ENCODE data around the gene KRTAP12-1. TPM values are rescaled to one million over a fixed set of nuclear protein-coding genes. Genes with fewer than 3 reads are reported as not detected.

KRTAP12-1 gene
- not detected in 5 replicates for total RNA-seq (2022; extraction: Qiagen RNA extraction)

DNA sequence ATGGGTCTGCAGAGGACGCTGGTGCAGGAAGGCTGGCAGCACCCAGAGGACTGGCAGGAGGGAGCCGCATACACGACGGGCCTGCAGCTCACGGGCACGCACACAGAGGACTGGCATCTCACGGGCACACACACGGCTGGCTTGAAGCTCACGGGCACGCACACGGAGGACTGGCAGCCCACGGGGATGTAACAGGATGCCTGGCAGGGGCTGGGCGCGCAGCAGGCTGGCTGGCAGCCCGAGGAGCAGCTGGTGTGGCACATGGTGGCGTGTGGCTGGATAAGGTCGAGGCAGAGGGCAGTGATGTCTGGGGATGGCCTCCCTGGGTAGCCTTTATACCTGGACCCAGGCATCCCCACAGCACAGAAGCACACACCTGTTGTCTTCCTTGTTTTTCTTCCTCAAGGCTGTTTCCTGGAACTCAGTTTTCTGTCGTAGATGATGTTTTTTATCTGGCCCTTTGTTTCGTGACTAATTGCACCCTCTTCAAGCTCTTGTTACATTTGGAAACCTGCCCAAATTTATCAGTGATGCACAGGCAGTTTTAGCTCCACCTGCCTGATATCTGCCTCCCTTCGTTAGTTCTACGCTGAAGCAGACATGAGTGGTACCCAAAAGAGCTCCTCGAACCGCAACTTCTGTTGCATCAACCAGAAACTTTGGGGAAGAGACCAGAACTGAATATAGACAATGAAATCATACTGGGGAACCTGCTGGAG lies at the start of gene KRTAP12-1:
Gene KRTAP12-1 (minus strand): TSS at position 303 of the 719 bp plus-strand sequence. CDS start 40 bp downstream, at position 263.

GRCh38 chr21:44711327-44712202 lies 29.6 kb upstream of the KRTAP12-1 start, which contains the start of gene TSPEAR:
TSPEAR (minus strand) TSS chr21:44711572; CDS start chr21:44711514, 58 bp downstream.

GRCh38 chr21:44697172-44697810 lies 15.3 kb upstream of the KRTAP12-1 start, which contains the start of gene KRTAP10-12:
KRTAP10-12 (plus strand) TSS chr21:44697172; CDS start chr21:44697202, 30 bp downstream.

GRCh38 chr21:44666401-44667320 lies 15.3 kb downstream of the KRTAP12-1 start, which contains the start of gene KRTAP12-2:
KRTAP12-2 (minus strand) TSS chr21:44666927; CDS start chr21:44666886, 41 bp downstream.

GRCh38 chr21:44657635-44658540 lies 24.1 kb downstream of the KRTAP12-1 start, which contains the start of gene KRTAP12-3:
KRTAP12-3 (plus strand) TSS chr21:44657932; CDS start chr21:44657980, 48 bp downstream.

GRCh38 chr21:44654576-44655175 lies 27.3 kb downstream of the KRTAP12-1 start, which contains the start of gene KRTAP12-4:
KRTAP12-4 (minus strand) TSS chr21:44654659; CDS start chr21:44654614, 45 bp downstream.

DNA sequence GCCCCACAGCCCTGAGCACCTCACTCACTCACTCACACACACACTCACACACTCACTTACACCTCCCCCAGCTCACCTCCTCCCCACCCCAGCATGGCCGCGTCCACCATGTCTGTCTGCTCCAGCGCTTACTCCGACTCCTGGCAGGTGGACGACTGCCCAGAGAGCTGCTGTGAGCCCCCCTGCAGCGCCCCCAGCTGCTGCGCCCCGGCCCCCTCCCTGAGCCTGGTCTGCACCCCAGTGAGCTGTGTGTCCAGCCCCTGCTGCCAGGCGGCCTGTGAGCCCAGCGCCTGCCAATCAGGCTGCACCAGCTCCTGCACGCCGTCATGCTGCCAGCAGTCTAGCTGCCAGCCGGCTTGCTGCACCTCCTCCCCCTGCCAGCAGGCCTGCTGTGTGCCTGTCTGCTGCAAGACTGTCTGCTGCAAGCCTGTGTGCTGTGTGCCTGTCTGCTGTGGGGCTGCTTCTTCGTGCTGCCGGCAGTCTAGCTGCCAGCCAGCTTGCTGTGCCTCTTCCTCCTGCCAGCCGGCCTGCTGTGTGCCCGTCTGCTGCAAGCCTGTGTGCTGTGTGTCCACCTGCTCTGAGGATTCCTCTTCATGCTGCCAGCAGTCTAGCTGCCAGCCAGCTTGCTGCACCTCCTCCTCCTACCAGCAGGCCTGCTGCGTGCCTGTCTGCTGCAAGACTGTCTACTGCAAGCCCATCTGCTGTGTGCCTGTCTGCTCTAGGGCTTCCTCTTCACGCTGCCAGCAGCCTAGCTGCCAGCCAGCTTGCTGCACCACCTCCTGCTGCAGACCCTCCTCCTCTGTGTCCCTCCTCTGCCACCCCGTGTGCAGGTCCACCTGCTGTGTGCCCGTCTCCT lies 35.4 kb downstream of the KRTAP12-1 start, which contains the start of gene KRTAP10-11:
Gene KRTAP10-11 (plus strand): TSS at position 49 of the 856 bp plus-strand sequence. CDS start 45 bp downstream, at position 94.

GRCh38 chr21:44637018-44637850 lies 44.7 kb downstream of the KRTAP12-1 start, which contains the start of gene KRTAP10-10:
KRTAP10-10 (plus strand) TSS chr21:44637356; CDS start chr21:44637418, 62 bp downstream.

Other genes starting within 250 kb of the KRTAP12-1 start
- gene LRRC3, start 226.7 kb downstream of the KRTAP12-1 start, total RNA-seq (2022; extraction: Qiagen RNA extraction): 1.8 to 2.4 TPM (median 2.1 TPM) in 5 replicates
- gene KRTAP10-1, start 142.0 kb downstream of the KRTAP12-1 start, total RNA-seq (2022; extraction: Qiagen RNA extraction): not detected in 5 replicates
- not detected in 5 replicates for gene KRTAP10-2, start 130.7 kb downstream of the KRTAP12-1 start, total RNA-seq (2022; extraction: Qiagen RNA extraction)
- gene KRTAP10-3, start 123.4 kb downstream of the KRTAP12-1 start, total RNA-seq (2022; extraction: Qiagen RNA extraction): not detected in 5 replicates
- gene KRTAP10-4, start 108.4 kb downstream of the KRTAP12-1 start, total RNA-seq (2022; extraction: Qiagen RNA extraction): not detected in 5 replicates
- gene KRTAP10-5, start 101.6 kb downstream of the KRTAP12-1 start, total RNA-seq (2022; extraction: Qiagen RNA extraction): not detected in 5 replicates
- gene KRTAP10-6, start 89.7 kb downstream of the KRTAP12-1 start, total RNA-seq (2022; extraction: Qiagen RNA extraction): not detected in 5 replicates
- gene KRTAP10-7, start 81.6 kb downstream of the KRTAP12-1 start, total RNA-seq (2022; extraction: Qiagen RNA extraction): not detected in 5 replicates
- not detected in 5 replicates for gene KRTAP10-8, start 70.1 kb downstream of the KRTAP12-1 start, total RNA-seq (2022; extraction: Qiagen RNA extraction)
- not detected in 5 replicates for gene KRTAP10-9, start 55.1 kb downstream of the KRTAP12-1 start, total RNA-seq (2022; extraction: Qiagen RNA extraction)
- not detected in 5 replicates for gene KRTAP10-10, start 44.8 kb downstream of the KRTAP12-1 start, total RNA-seq (2022; extraction: Qiagen RNA extraction)
- not detected in 5 replicates for gene KRTAP10-11, start 35.7 kb downstream of the KRTAP12-1 start, total RNA-seq (2022; extraction: Qiagen RNA extraction)
- gene KRTAP12-4, start 27.5 kb downstream of the KRTAP12-1 start, total RNA-seq (2022; extraction: Qiagen RNA extraction): not detected in 5 replicates
- not detected in 5 replicates for gene KRTAP12-3, start 24.2 kb downstream of the KRTAP12-1 start, total RNA-seq (2022; extraction: Qiagen RNA extraction)
- not detected in 5 replicates for gene KRTAP12-2, start 15.2 kb downstream of the KRTAP12-1 start, total RNA-seq (2022; extraction: Qiagen RNA extraction)
- not detected in 5 replicates for gene KRTAP10-12, start 15.0 kb upstream of the KRTAP12-1 start, total RNA-seq (2022; extraction: Qiagen RNA extraction)
- gene TSPEAR, start 29.4 kb upstream of the KRTAP12-1 start, total RNA-seq (2022; extraction: Qiagen RNA extraction): not detected in 5 replicates
- 30.3 to 39.6 TPM (median 32.3 TPM) in 5 replicates for gene UBE2G2, start 119.7 kb upstream of the KRTAP12-1 start, total RNA-seq (2022; extraction: Qiagen RNA extraction)
- 59.2 to 68.0 TPM (median 64.4 TPM) in 5 replicates for gene SUMO3, start 135.9 kb upstream of the KRTAP12-1 start, total RNA-seq (2022; extraction: Qiagen RNA extraction)
- gene PTTG1IP, start 191.5 kb upstream of the KRTAP12-1 start, total RNA-seq (2022; extraction: Qiagen RNA extraction): 93.7 to 101 TPM (median 97.6 TPM) in 5 replicates
- gene ITGB2, start 238.7 kb upstream of the KRTAP12-1 start, total RNA-seq (2022; extraction: Qiagen RNA extraction): 0.48 to 0.85 TPM (median 0.84 TPM) in 5 replicates